GM12865 (cell line): ENCODE data around the gene USP10.

Source experiments
- DNase-seq: peaks from one replicate; pipeline ENCODE4 v3.0.0; 2010; ENCODE audit warnings: low read depth
- H3K4me3 ChIP-seq: 2 replicates; pipeline ENCODE4 v1.5.1; 2011; ENCODE audit warnings: mild to moderate bottlenecking, low read depth, low read length, control low read depth
- TF ChIP-seq, protein P1 (sequence below): IDR thresholded peaks from 2 replicates; pipeline ENCODE4 v1.5.1; 2011; ENCODE audit warnings: low read length, control low read depth, low read depth, inconsistent platforms; ENCODE audit not compliant: insufficient read depth; ENCODE audit errors: missing control alignments

Gene USP10

DNA sequence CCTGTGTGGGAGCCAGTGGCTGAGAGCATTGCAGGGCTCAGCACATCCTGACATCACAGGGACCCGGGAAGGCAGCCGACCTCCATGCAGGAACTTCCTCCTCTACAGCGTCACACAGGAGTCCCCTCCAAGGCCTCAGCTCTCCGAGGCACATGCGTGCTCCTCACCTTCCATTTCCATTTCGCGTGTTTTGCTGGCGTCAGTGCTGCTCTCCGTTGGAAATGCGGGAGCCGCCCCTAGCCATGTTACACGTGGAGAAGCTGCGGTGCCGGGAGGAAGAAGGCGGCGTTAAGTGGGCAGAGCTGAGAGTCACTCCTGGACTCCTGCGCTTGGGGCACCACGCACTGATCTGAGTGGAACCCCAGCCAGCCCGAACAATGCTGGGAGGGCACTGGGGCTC lies 94.8 kb downstream of the USP10 start:
- TF ChIP-seq, protein P1, sequence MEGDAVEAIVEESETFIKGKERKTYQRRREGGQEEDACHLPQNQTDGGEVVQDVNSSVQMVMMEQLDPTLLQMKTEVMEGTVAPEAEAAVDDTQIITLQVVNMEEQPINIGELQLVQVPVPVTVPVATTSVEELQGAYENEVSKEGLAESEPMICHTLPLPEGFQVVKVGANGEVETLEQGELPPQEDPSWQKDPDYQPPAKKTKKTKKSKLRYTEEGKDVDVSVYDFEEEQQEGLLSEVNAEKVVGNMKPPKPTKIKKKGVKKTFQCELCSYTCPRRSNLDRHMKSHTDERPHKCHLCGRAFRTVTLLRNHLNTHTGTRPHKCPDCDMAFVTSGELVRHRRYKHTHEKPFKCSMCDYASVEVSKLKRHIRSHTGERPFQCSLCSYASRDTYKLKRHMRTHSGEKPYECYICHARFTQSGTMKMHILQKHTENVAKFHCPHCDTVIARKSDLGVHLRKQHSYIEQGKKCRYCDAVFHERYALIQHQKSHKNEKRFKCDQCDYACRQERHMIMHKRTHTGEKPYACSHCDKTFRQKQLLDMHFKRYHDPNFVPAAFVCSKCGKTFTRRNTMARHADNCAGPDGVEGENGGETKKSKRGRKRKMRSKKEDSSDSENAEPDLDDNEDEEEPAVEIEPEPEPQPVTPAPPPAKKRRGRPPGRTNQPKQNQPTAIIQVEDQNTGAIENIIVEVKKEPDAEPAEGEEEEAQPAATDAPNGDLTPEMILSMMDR = no peak
- no peak for DNase-seq
- H3K4me3 ChIP-seq = no peak overlapping the region

DNA sequence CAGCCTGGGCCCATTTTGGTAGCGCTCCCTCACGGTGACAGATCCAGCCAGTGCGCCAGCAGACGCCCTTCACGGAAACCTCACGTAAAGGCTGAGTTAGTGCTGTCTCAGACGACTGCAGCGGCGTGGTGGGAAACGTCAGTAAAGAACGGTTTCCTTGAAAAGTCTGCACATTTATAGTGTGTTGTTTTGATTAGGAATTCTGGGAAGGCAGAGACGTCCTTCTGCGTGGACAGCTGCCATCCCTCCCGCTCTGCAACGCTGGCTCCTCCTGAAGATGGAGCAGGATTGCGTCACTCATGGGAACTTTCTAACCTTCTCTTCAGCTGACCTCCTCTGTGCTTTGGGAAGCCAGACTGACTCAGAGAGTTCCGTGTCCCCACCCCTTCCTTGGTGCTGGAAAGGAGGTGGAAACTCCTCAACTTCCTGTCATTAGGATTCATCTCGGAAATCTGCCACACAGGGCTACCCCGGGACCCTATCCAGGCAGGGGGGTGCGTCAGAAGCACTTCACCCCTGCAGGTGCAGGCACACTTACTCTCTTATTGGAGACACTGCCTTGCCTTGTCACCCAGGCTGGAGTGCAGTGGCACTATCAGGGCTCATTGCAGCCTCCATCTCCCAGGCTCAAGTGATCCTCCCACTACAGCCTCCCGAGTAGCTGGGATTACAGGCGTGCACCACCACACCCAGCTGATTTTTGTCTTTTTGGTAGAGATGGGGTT lies 95.7 kb downstream of the USP10 start:
- no peak for DNase-seq
- no peak overlapping the region for H3K4me3 ChIP-seq

DNA sequence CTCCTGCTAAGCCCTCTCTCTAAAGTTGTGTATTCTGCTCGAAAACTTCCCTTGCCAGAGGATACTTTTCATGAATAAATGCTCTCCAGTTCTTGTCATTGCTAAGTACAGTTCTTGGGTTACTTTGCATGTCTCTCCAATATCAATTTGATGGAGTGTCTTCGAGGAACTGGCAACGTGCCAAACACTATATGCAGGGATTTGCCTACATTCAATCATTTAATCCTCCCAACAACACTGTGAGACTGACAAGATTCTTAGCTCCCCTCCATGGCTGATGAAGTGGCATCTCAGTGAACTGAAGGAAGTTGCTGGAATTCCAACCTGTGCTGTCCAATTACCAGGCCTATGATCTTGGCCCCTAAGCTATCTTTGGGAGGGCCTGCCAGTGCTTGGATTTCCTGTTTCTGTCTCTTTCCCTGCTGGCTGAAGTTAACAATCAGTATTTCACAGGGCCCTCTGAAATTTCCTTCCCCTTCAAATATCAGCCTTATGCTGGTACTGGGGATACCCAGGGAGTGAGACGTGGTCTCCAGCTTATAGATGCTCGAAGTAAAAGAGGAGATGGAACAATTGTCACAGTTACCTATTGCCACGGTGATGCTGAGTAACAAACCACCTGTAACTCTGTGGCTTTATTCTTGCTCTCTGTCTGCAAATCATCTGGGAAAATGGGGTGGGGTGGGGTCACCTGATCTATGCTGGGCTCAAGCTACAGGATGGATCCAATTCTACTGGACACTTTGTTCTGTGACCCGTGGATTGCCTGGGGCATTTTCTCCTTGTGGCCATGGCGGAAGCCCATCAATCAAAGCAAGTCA lies 100.6 kb downstream of the USP10 start:
- TF ChIP-seq, protein P1 = no peak
- no peak for DNase-seq
- no peak overlapping the region for H3K4me3 ChIP-seq

More for the DNA sequence above, 95.7 kb downstream of the USP10 start:
- TF ChIP-seq, protein P1 = no peak

DNA sequence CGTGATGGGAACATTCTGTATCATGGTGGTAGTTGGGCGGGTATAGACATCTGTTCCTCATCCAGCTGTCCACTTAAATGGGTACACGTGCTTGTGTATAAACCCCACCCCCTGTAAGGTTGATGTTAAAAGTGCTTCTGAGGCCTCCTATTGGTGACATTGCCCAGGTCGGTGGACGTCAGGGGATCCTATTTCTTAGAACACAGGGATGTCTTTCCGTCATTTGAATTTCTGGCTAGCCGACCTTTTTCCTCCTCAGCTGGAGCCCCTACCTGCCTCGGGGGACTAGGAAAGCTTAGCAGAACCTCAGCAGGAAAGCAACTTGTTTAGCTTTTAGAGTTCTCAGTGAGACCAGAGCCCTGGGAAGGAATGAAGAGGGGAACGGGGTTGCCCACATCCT lies 103.3 kb downstream of the USP10 start:
- TF ChIP-seq, protein P1 = no peak
- DNase-seq = no peak
- H3K4me3 ChIP-seq = no peak overlapping the region

DNA sequence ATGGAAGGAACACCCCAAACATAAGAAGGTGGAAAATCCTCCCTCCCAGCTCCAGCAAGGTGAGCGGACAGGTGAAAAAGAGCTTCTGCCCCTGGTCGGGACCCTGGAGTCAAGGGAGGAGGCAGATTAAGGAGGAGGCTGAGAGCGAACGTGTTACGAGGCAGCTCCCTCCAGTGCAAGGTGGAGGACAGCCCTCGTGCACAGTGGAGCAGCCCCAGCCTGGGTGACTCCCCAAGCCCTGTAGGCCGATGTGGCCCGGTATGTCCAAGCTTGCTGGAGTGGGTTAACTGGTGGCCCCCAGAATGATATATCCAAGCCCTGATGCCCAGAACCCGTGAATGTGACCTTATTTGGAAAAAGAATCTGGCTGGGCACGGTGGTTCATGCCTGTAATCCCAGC lies 104.5 kb downstream of the USP10 start:
- TF ChIP-seq, protein P1 = no peak
- no peak for DNase-seq
- no peak overlapping the region for H3K4me3 ChIP-seq

DNA sequence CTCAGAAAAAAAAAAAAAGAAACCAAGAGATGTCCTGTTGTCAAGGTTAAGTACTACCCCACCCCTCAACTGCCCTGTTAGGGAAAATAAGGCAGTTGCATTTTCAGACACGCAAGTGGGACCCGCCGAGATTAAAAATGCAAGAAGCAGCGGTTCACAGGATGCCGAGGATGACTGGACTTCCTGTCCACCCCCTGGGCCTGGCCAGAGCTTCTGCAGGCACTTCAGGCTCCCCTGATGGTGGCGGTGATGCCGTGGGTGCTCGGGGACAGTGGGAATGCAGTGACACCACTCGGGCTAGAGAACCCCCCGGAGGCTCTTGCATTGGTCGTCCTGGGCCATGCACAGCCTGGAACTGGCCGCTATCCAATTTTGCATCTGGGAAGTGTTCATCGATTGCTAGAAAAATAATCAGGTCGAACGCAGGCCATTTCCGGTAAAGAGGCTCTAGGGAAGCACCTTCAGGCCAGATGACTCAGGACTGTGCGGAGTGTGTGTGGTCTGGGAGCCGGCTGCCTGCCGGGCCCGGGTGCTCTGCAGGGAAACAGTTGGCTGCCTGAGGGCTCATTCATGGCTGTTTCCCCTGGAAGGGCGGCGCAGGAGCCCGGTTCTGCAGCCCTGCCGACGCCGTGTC lies 106.6 kb downstream of the USP10 start:
- TF ChIP-seq, protein P1 = no peak
- DNase-seq = peak; percentile 31
- no peak overlapping the region for H3K4me3 ChIP-seq
